A549 (cell line): ENCODE results near the gene RTP1. TPM values are rescaled to one million over a fixed set of nuclear protein-coding genes. Genes with fewer than 3 reads are reported as not detected.

ENCODE experiments used
- ATAC-seq, 2 experiments: fragments of 200-7000 bp in 1 of 2; fragments of >200 bp in 1 of 2; cut with Nextera tagmentation in 1 of 2; cut with Tn5 transposase in 1 of 2; 3 replicates each; pipeline versions ENCODE4 v1.8.0 to v1.9.1; 2018 to 2020; ENCODE audit warnings: mild to moderate bottlenecking in 1 of 2, moderate library complexity in 1 of 2
- CTCF ChIA-PET: fragments of 300-600 bp; sonication (Branson Sonifier 250); formaldehyde crosslinking; extraction: SDS; loops from one replicate; lab custom pipeline; 2021; ENCODE audit warnings: antibody characterized with exemption, inconsistent platforms; lab: Yijun Ruan, JAX
- POLR2A ChIA-PET: fragments of 350-600 bp; formaldehyde crosslinking; extraction: SDS; loops from one replicate; lab custom pipeline; 2021; ENCODE audit warnings: antibody characterized with exemption, inconsistent platforms; lab: Yijun Ruan, JAX
- DNase-seq, 2 experiments: peaks; one replicate each; pipeline versions ENCODE4 v3.0.0 to v3.0.0-alpha.2; 2011 to 2016; ENCODE audit warnings: low read depth in 1 of 2, low spot score in 1 of 2
- FAIRE-seq: peaks from 2 replicates; lab custom pipeline; 2011; peaks lifted over from hg19 to GRCh38; lab: Jason Lieb, UNC
- H3K27ac ChIP-seq, 2 experiments: fragments of >200 bp; sonication (Bioruptor Twin); formaldehyde crosslinking; 3 replicates each; pipeline ENCODE4 v1.5.1; 2016 to 2017
- H3K4me1 ChIP-seq: fragments of >200 bp; sonication (Bioruptor Twin); formaldehyde crosslinking; 3 replicates; pipeline ENCODE4 v1.6.1; 2016
- H3K4me2 ChIP-seq: fragments of >200 bp; sonication (Bioruptor Twin); formaldehyde crosslinking; 3 replicates; pipeline ENCODE4 v1.6.1; 2016
- H3K4me3 ChIP-seq: fragments of >200 bp; sonication (Bioruptor Twin); formaldehyde crosslinking; 3 replicates; pipeline ENCODE4 v1.5.1; 2016
- H3K9me3 ChIP-seq: fragments of >200 bp; sonication (Bioruptor Twin); formaldehyde crosslinking; 3 replicates; pipeline ENCODE4 v1.6.1; 2016
- CBX2 ChIP-seq: fragments of 200-600 bp; sonication (generic); IDR thresholded peaks from 2 replicates; pipeline ENCODE4 v1.6.1; 2016; ENCODE audit warnings: low read depth, mild to moderate bottlenecking, borderline replicate concordance
- CEBPB ChIP-seq, 2 experiments: fragments of >200 bp in 1 of 2; sonication (Bioruptor Twin) in 1 of 2; formaldehyde crosslinking in 1 of 2; IDR thresholded peaks; 2 replicates each; pipeline ENCODE4 v1.6.1; 2012 to 2016
- EHF ChIP-seq: fragments of 250-450 bp; sonication (Bioruptor Pico); IDR thresholded peaks from 2 replicates; pipeline ENCODE4 v1.5.0; 2020; ENCODE audit warnings: mild to moderate bottlenecking
- EHMT2 ChIP-seq: fragments of 200-600 bp; sonication (generic); IDR thresholded peaks from 2 replicates; pipeline ENCODE4 v1.6.1; 2016; ENCODE audit warnings: antibody characterized with exemption, low read depth, mild to moderate bottlenecking, moderate library complexity
- ESRRA ChIP-seq: fragments of 150-350 bp; IDR thresholded peaks from 2 replicates; pipeline ENCODE4 v1.6.1; 2014; ENCODE audit warnings: mild to moderate bottlenecking, low read length, borderline replicate concordance
- FOSB ChIP-seq: fragments of 250-450 bp; sonication (Bioruptor Pico); IDR thresholded peaks from 2 replicates; pipeline ENCODE4 v1.5.0; 2020; ENCODE audit warnings: mild to moderate bottlenecking, moderate library complexity
- FOSL2 ChIP-seq, 2 experiments: fragments of 450-650 bp in 1 of 2; fragments of >200 bp in 1 of 2; sonication (Bioruptor Twin) in 1 of 2; formaldehyde crosslinking; IDR thresholded peaks; 2 replicates each; pipeline versions ENCODE4 v1.5.0 to v1.6.1; 2016 to 2020; ENCODE audit warnings: mild to moderate bottlenecking in 1 of 2, moderate library complexity in 1 of 2
- GATA3 ChIP-seq: IDR thresholded peaks from 2 replicates; pipeline ENCODE4 v1.6.1; 2012; ENCODE audit warnings: borderline replicate concordance
- HDAC2 ChIP-seq: fragments of 200-600 bp; sonication (generic); IDR thresholded peaks from 2 replicates; pipeline ENCODE4 v1.6.1; 2016
- HEYL ChIP-seq: fragments of 250-450 bp; sonication (Bioruptor Pico); IDR thresholded peaks from 2 replicates; pipeline ENCODE4 v1.8.0; 2021; ENCODE audit warnings: mild to moderate bottlenecking, moderate library complexity
- HOXB13 ChIP-seq: fragments of 250-450 bp; sonication (Bioruptor Pico); IDR thresholded peaks from 2 replicates; pipeline ENCODE4 v1.5.0; 2020; ENCODE audit warnings: low read depth, mild to moderate bottlenecking, moderate library complexity
- HOXB5 ChIP-seq: fragments of 250-450 bp; sonication (Bioruptor Pico); IDR thresholded peaks from 2 replicates; pipeline ENCODE4 v1.5.0; 2020; ENCODE audit warnings: mild to moderate bottlenecking, moderate library complexity
- JUNB ChIP-seq: fragments of >200 bp; sonication (Bioruptor Twin); formaldehyde crosslinking; IDR thresholded peaks from 2 replicates; pipeline ENCODE4 v1.6.1; 2016
- KDM1A ChIP-seq: fragments of 200-600 bp; sonication (generic); IDR thresholded peaks from 2 replicates; pipeline ENCODE4 v1.6.1; 2016; ENCODE audit warnings: low read depth, mild to moderate bottlenecking
- MYC ChIP-seq: IDR thresholded peaks from 2 replicates; pipeline ENCODE4 v1.6.1; 2012; ENCODE audit warnings: mild to moderate bottlenecking, inconsistent platforms, low read length, improper control_type of control experiment, borderline replicate concordance
- NFE2L2 ChIP-seq: fragments of 150-350 bp; conservative IDR thresholded peaks from 2 replicates; pipeline ENCODE4 v1.6.1; 2014; ENCODE audit warnings: low read length
- PHF8 ChIP-seq: fragments of 200-600 bp; sonication (generic); IDR thresholded peaks from 2 replicates; pipeline ENCODE4 v1.6.1; 2016; ENCODE audit warnings: low read depth, mild to moderate bottlenecking, antibody characterized with exemption, moderate library complexity, borderline replicate concordance
- POLR2AphosphoS2 ChIP-seq: conservative IDR thresholded peaks from 2 replicates; pipeline ENCODE4 v1.6.1; 2012; ENCODE audit warnings: low read length, improper control_type of control experiment, inconsistent platforms
- RCOR1 ChIP-seq: fragments of 150-350 bp; IDR thresholded peaks from 2 replicates; pipeline ENCODE4 v1.6.1; 2014; ENCODE audit warnings: antibody characterized with exemption, low read length, low read depth
- RFX5 ChIP-seq: fragments of 450-650 bp; IDR thresholded peaks from 2 replicates; pipeline ENCODE4 v1.7.1; 2014; ENCODE audit warnings: antibody characterized with exemption, mild to moderate bottlenecking, moderate library complexity
- SMC3 ChIP-seq: fragments of >200 bp; sonication (Bioruptor Twin); formaldehyde crosslinking; IDR thresholded peaks from 3 replicates; pipeline ENCODE4 v1.6.1; 2018; ENCODE audit warnings: inconsistent platforms
- TFCP2L1 ChIP-seq: fragments of 250-450 bp; sonication (Bioruptor Pico); IDR thresholded peaks from 2 replicates; pipeline ENCODE4 v1.5.0; 2021; ENCODE audit warnings: mild to moderate bottlenecking
- ZFP36 ChIP-seq: fragments of 450-650 bp; IDR thresholded peaks from 2 replicates; pipeline ENCODE4 v1.6.1; 2014; ENCODE audit warnings: borderline replicate concordance; ENCODE audit not compliant: partially characterized antibody
- ZNF302 ChIP-seq: fragments of 250-450 bp; sonication (Bioruptor Pico); IDR thresholded peaks from 2 replicates; pipeline ENCODE4 v1.9.0; 2021; ENCODE audit warnings: inconsistent platforms, mild to moderate bottlenecking, moderate library complexity
- ZSCAN20 ChIP-seq: fragments of 250-450 bp; sonication (Bioruptor Pico); IDR thresholded peaks from 2 replicates; pipeline ENCODE4 v1.8.0; 2022; ENCODE audit warnings: mild to moderate bottlenecking, moderate library complexity
- WGBS: methylation state at CpG from one replicate; pipeline ENCODE4 v1.1.6; 2017; ENCODE audit errors: missing lambda C conversion rate; 5-methylcytosine and 5-hydroxymethylcytosine counted together
- polyA minus RNA-seq: library from RNA; depleted of rRNA, polyadenylated mRNA; stranded (reverse); fragments of >200 nt; gene quantifications from 2 replicates; pipeline ENCODE4 v1.2.3, GENCODE V29; 2011; rRNA and poly(A)+ RNA removed
- polyA plus RNA-seq, 4 experiments: library from polyadenylated mRNA; depleted of rRNA in 3 of 4; stranded (reverse); fragments of >200 nt; fragmentation: RNase III in 1 of 4; extraction: RNeasy Plus Mini Kit Qiagen cat#74134 plus additional on column Dnase treatment in 1 of 4; gene quantifications; 2 replicates in 3 of 4; 3 replicates in 1 of 4; pipeline ENCODE4 v1.2.3, GENCODE V29; 2011 to 2017
- TF ChIP-seq, protein P1 (sequence below): fragments of >200 bp; sonication (Bioruptor Twin); formaldehyde crosslinking; IDR thresholded peaks from 2 replicates; pipeline ENCODE4 v1.6.1; 2016
- TF ChIP-seq, protein P2 (sequence below): IDR thresholded peaks from 2 replicates; pipeline ENCODE4 v1.6.1; 2012; ENCODE audit warnings: low read depth, borderline replicate concordance
- TF ChIP-seq, protein P3 (sequence below): fragments of >200 bp; sonication (Bioruptor Twin); formaldehyde crosslinking; IDR thresholded peaks from 3 replicates; pipeline ENCODE4 v1.5.1; 2016

Gene RTP1
- not detected in 2 replicates for polyA plus RNA-seq (2011; rRNA removed)
- polyA plus RNA-seq (2012; cell fraction: cytosol; rRNA removed), result not detected in 2 replicates
- polyA plus RNA-seq (2012; cell fraction: nucleus; rRNA removed), result not detected in 2 replicates
- not detected in 3 replicates for polyA plus RNA-seq (2017; fragmentation: RNase III; extraction: RNeasy Plus Mini Kit Qiagen cat#74134 plus additional on column Dnase treatment)
- not detected in 2 replicates for polyA minus RNA-seq

DNA sequence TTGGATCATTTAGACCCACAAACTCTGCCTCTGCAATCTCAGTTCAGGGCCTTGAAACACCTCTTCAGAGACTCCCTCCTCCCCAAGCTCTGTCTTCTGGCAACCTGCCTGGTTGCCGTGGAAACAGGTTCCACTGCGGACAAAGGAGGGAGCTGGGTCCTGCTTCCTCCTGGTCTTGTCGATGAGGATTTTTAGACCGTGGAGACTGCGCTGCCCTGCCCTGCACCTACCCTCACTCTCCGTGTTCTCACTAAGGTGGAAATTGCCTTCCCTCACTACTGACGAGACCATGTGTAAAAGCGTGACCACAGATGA is at the start of gene RTP1:
Gene RTP1 (plus strand): TSS at position 152 of the 315 bp plus-strand sequence. CDS start 30 bp downstream, at position 182.
- FAIRE-seq (no peak), ATAC-seq (no peak), DNase-seq (no peak)
- no peaks in the 10 kb centered on the region for H3K4me1 ChIP-seq
- H3K9me3 ChIP-seq, result no peaks in the 10 kb centered on the region
- TF ChIP-seq ZSCAN20 (CRISPR knock-in tag), result no peak
- no peak for TF ChIP-seq ZNF302 (CRISPR knock-in tag)
- TF ChIP-seq CBX2, result no peak
- TF ChIP-seq, protein P1, sequence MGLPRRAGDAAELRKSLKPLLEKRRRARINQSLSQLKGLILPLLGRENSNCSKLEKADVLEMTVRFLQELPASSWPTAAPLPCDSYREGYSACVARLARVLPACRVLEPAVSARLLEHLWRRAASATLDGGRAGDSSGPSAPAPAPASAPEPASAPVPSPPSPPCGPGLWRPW, result no peak
- no peak for TF ChIP-seq POLR2AphosphoS2
- no peak for TF ChIP-seq HOXB5 (CRISPR knock-in tag)
- no peak for TF ChIP-seq FOSB (CRISPR knock-in tag)
- TF ChIP-seq RFX5, result no peak
- no peak for TF ChIP-seq HOXB13
- no peak for TF ChIP-seq RCOR1
- TF ChIP-seq ESRRA, result no peak
- TF ChIP-seq EHF (CRISPR knock-in tag), result no peak
- no peak within 1 kb of the TSS for H3K4me2 ChIP-seq
- ChIA-PET POLR2A (no interaction called here), CTCF (interaction anchor here (1.4 kb wide), 1 partner anchor 345 kb away, joined by 3 read pairs; no protein-coding TSS in a partner anchor)
- WGBS, result 73% methylated on average over 8 of the region's 8 CpGs
- no peak within 1 kb of the TSS for H3K4me3 ChIP-seq
- no peak within 1 kb of the TSS for H3K27ac ChIP-seq

- Histone ChIP-seq H3K4me3 (no peak overlapping the region), H3K9me3 (no peaks in the 10 kb centered on the region), H3K4me2 (no peak overlapping the region), H3K4me1 (no peaks in the 10 kb centered on the region), H3K27ac (no peak overlapping the region)
- 88% methylated on average over 7 of the region's 7 CpGs for WGBS
- TF ChIP-seq, protein P2, sequence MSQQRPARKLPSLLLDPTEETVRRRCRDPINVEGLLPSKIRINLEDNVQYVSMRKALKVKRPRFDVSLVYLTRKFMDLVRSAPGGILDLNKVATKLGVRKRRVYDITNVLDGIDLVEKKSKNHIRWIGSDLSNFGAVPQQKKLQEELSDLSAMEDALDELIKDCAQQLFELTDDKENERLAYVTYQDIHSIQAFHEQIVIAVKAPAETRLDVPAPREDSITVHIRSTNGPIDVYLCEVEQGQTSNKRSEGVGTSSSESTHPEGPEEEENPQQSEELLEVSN, result no peak
- TF ChIP-seq FOSL2 (IDR thresholded peaks at IDR 0.05), result no peak
- no peak for TF ChIP-seq FOSL2 (CRISPR knock-in tag; IDR thresholded peaks at IDR 0.05)
- no peak for TF ChIP-seq HDAC2
- TF ChIP-seq CEBPB (IDR thresholded peaks at IDR 0.05), result no peak
- TF ChIP-seq ESRRA, result no peak
- no peak for TF ChIP-seq ZSCAN20 (CRISPR knock-in tag)
- no peak for TF ChIP-seq TFCP2L1
- no peak for TF ChIP-seq SMC3
- no peak for TF ChIP-seq HEYL
- TF ChIP-seq GATA3, result no peak
- CTCF ChIA-PET, result interaction anchor here (0.6 to 5.0 kb wide), 3 partner anchors 11 to 468 kb away, joined by 4 to 36 read pairs (median 6); partner anchors contain the start of gene RPL39L
- DNase-seq, result no peak
- no peak for FAIRE-seq
- no peak for ATAC-seq
- POLR2A ChIA-PET, result no interaction called here
These were observed 47.1 kb upstream of the RTP1 start for GRCh38 chr3:187150186-187150585.

DNA sequence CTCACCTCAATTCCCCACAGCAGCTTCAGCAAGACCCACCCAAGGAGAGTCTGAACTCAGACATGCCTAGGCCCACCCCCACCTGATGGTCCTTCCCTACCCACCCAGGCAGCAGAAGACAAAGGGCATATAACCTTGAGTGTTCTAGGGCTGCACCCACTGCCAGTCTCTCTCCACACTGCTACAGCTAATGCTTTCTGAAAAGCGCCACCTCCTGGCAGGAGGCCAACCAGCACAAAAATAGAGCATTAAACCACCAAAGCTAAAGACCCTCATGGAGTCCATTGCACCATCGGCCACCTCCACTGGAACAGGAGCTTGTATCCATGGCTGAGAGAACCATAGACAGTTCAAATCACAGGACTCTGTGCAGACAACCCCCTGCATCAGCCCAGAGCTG is 46.7 kb upstream of the RTP1 start:
- H3K27ac ChIP-seq, result no peak overlapping the region
- TF ChIP-seq FOSL2 (IDR thresholded peaks at IDR 0.05), result no peak
- TF ChIP-seq FOSL2 (CRISPR knock-in tag; IDR thresholded peaks at IDR 0.05), result no peak
- TF ChIP-seq HDAC2, result no peak
- TF ChIP-seq SMC3, result no peak
- TF ChIP-seq HEYL, result no peak
- TF ChIP-seq ZFP36, result no peak
- TF ChIP-seq, protein P3, sequence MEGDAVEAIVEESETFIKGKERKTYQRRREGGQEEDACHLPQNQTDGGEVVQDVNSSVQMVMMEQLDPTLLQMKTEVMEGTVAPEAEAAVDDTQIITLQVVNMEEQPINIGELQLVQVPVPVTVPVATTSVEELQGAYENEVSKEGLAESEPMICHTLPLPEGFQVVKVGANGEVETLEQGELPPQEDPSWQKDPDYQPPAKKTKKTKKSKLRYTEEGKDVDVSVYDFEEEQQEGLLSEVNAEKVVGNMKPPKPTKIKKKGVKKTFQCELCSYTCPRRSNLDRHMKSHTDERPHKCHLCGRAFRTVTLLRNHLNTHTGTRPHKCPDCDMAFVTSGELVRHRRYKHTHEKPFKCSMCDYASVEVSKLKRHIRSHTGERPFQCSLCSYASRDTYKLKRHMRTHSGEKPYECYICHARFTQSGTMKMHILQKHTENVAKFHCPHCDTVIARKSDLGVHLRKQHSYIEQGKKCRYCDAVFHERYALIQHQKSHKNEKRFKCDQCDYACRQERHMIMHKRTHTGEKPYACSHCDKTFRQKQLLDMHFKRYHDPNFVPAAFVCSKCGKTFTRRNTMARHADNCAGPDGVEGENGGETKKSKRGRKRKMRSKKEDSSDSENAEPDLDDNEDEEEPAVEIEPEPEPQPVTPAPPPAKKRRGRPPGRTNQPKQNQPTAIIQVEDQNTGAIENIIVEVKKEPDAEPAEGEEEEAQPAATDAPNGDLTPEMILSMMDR, result no peak
- TF ChIP-seq MYC, result no peak
- TF ChIP-seq EHMT2, result no peak
- TF ChIP-seq TFCP2L1, result no peak
- no peak for TF ChIP-seq FOSB (CRISPR knock-in tag)
- no peak for TF ChIP-seq NFE2L2
- no peak for TF ChIP-seq KDM1A
- no peak for TF ChIP-seq PHF8
- no peak for TF ChIP-seq JUNB
- TF ChIP-seq, all 56 proteins: peak for 0
- Histone ChIP-seq H3K4me3 (no peak overlapping the region), H3K4me2 (no peak overlapping the region), H3K4me1 (no peaks in the 10 kb centered on the region), H3K9me3 (no peaks in the 10 kb centered on the region)
- DNase-seq (no peak), FAIRE-seq (no peak), ATAC-seq (no peak)
- ChIA-PET POLR2A (no interaction called here), CTCF (interaction anchor here (0.7 to 5.0 kb wide), 5 partner anchors 10 to 301 kb away, joined by 3 to 36 read pairs (median 3); partner anchors contain the start of gene RPL39L)
- 83% methylated on average over 1 of the region's 2 CpGs for WGBS
